Fibroblast of the conjunctiva (primary cell): ENCODE results near the gene CCDC27.
"Not testable (repeated sequence)": the region's sequence is repeated elsewhere in the genome, so short reads cannot be mapped to it uniquely, and the experiment has no call there.

Experiments used
- DNase-seq: peaks from one replicate; pipeline ENCODE4 v3.0.0-alpha.2; 2010; ENCODE audit warnings: low read depth

CCDC27 gene

GRCh38 chr1:3736708-3737107, 15.5 kb upstream of the CCDC27 start:
- DNase-seq, result no peak

GRCh38 chr1:3738943-3739342, 13.3 kb upstream of the CCDC27 start:
- DNase-seq, result no peak

GRCh38 chr1:3740042-3740441, 12.2 kb upstream of the CCDC27 start:
- DNase-seq, result no peak

GRCh38 chr1:3740752-3741151, 11.5 kb upstream of the CCDC27 start:
- DNase-seq, result no peak

GRCh38 chr1:3741566-3742438, 10.4 kb upstream of the CCDC27 start:
- DNase-seq, result no peak

- DNase-seq, result no peak
These were observed 9.6 kb upstream of the CCDC27 start for GRCh38 chr1:3742439-3743298.

- no peak for DNase-seq
These were observed 8.8 kb upstream of the CCDC27 start for GRCh38 chr1:3743421-3743820.

GRCh38 chr1:3743826-3744225, 8.4 kb upstream of the CCDC27 start:
- no peak for DNase-seq

GRCh38 chr1:3744646-3745045, 7.6 kb upstream of the CCDC27 start:
- no peak for DNase-seq

- DNase-seq, result no peak
These were observed 7.2 kb upstream of the CCDC27 start for GRCh38 chr1:3745071-3745470.

- no peak for DNase-seq
These were observed 6.5 kb upstream of the CCDC27 start for GRCh38 chr1:3745590-3746381.

GRCh38 chr1:3746389-3746829, 5.8 kb upstream of the CCDC27 start:
- DNase-seq, result no peak

GRCh38 chr1:3746830-3747521, 5.3 kb upstream of the CCDC27 start:
- DNase-seq, result peak; percentile 40

GRCh38 chr1:3747522-3747848, 4.8 kb upstream of the CCDC27 start:
- DNase-seq, result no peak

- DNase-seq, result no peak
These were observed 4.3 kb upstream of the CCDC27 start for GRCh38 chr1:3747903-3748302.

- DNase-seq, result not testable (repeated sequence)
These were observed 3.8 kb upstream of the CCDC27 start for GRCh38 chr1:3748316-3748900.

GRCh38 chr1:3749512-3749911, 2.7 kb upstream of the CCDC27 start:
- no peak for DNase-seq

GRCh38 chr1:3750741-3751140, 1.5 kb upstream of the CCDC27 start:
- no peak for DNase-seq

- DNase-seq, result no peak
These were observed 1.6 kb downstream of the CCDC27 start for GRCh38 chr1:3753656-3754454.

GRCh38 chr1:3756394-3756793, 4.1 kb downstream of the CCDC27 start:
- no peak for DNase-seq

GRCh38 chr1:3759164-3759563, 6.9 kb downstream of the CCDC27 start:
- DNase-seq, result no peak
